ENCODE results near the gene PCDHB6.
"Not testable (repeated sequence)": the region's sequence is repeated elsewhere in the genome, so short reads cannot be mapped to it uniquely, and the experiment has no call there.

The PCDHB6 gene

GRCh38 chr5:141149812-141150211 lies at the start of gene PCDHB6:
TSS of gene PCDHB6 (plus strand) at chr5:141150057. CDS start at chr5:141150258, 201 bp downstream.
- DNase-seq, result no peak

DNA sequence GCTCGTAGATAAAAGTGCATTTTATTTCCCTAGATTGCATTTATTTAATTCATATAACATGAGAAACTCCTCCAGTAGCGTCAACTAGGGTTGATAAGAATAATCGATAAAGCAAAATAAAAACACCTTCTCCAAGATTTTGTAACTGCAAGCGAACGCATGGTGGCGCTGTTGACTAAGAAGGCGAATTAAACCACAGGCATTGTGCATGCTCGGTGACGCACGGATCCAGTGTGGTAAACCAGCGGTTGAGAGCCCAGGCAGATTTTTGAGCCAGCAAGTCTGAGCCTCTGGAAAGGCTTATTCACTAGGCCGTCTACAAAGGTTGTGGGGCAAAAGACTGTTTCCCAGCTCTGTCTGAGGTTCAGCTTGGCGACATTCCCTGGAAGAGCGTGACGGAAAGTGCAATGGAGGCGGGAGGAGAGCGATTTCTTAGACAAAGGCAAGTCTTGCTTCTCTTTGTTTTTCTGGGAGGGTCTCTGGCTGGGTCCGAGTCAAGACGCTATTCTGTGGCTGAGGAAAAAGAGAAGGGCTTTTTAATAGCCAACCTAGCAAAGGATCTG lies 49.5 kb upstream of the PCDHB6 start, which contains the start of gene PCDHB3:
TSS of gene PCDHB3 (plus strand) at position 231 of the 563 bp plus-strand sequence. CDS start at position 408, 177 bp downstream.
- no peak for DNase-seq

DNA sequence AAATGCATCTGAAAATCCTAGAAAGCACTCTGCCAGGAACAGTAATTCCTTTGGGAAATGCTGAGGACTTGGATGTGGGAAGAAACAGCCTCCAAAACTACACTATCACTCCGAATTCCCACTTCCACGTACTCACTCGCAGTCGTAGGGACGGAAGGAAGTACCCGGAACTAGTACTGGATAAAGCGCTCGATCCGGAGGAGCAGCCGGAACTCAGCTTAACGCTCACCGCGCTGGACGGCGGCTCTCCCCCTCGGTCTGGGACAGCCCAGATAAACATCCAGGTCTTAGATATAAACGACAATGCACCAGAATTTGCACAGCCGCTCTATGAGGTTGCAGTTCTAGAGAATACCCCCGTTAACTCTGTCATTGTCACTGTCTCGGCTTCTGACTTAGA lies 48.8 kb upstream of the PCDHB6 start:
- no peak for DNase-seq

DNA sequence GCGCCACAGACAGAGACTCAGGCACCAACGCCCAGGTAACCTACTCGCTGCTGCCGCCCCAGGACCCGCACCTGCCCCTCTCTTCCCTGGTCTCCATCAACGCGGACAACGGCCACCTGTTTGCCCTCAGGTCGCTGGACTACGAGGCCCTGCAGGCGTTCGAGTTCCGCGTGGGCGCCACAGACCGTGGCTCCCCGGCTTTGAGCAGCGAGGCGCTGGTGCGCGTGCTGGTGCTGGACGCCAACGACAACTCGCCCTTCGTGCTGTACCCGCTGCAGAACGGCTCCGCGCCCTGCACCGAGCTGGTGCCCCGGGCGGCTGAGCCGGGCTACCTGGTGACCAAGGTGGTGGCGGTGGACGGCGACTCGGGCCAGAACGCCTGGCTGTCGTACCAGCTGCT lies 47.8 kb upstream of the PCDHB6 start:
- DNase-seq, result not testable (repeated sequence)

GRCh38 chr5:141102471-141102870 lies 47.4 kb upstream of the PCDHB6 start:
- DNase-seq, result not testable (repeated sequence)

DNA sequence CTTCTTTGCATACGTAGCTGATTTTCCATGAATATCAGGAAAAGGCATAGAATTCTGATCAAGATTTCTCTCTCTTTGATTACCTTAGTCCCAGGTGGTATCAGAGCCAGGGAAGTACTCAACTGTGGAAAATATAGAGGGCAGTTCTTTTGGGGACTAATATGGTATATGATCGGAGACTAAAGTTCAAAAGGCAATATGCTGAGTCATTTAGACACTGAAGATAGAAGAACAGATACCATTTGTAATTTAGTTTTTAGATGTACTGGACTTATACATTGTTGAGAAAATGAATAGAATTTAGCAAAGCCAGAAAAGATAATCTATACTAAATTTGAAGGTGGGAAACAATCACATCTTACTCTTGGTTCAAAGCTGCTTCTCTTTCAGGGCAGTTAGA lies 44.5 kb upstream of the PCDHB6 start:
- no peak for DNase-seq

DNA sequence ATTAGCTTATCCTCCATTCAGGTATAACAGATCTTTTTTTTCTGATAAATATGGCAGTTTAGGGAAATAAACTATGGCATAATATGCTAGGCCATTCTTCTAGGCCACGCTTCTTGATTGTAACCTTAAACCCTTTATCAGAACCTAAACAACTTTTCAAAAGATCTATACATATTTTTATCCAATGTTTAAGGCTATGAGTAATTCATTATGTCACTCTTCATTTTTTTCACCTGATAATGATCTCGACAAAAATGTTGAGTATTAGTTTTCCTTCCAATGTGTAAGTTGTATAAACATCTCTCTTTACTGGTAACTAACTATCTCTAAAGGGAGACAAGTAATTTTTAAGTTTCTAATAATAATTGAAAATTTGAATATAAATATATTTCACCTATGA lies 30.6 kb upstream of the PCDHB6 start:
- no peak for DNase-seq

DNA sequence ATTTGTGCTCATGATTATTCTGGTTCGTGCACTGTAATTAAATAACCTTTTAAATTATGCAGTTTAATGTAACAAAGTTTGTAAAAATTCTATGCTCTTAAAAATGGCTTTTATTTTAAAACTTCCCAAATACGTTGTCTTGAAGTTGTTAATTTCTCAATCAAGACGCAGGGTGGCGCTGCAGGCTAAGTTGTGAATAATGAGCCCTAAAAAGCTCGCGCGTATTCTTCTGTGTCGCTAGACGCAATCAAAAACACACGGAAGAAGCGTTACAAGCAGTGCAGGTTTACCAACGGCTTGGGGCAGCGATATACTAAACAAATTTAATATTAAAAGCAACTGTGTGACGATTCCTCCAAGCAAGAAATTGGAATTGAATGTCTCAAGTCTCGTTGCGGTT lies 28.3 kb upstream of the PCDHB6 start, which contains the start of gene PCDHB4:
TSS of gene PCDHB4 (plus strand) at position 256 of the 400 bp plus-strand sequence. CDS start 181 bp downstream, outside the sequence.
- no peak for DNase-seq

DNA sequence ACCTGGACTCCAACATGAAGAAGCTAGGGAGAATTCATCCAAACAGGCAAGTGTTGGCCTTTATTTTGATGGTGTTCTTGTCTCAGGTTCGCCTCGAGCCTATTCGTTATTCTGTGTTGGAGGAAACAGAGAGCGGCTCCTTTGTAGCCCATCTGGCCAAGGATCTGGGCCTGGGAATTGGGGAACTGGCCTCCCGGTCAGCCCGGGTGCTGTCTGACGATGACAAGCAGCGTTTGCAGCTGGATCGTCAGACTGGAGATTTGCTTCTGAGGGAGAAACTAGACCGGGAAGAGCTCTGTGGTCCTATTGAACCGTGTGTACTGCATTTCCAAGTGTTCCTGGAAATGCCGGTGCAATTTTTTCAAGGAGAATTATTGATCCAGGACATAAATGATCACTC lies 27.9 kb upstream of the PCDHB6 start:
- DNase-seq, result no peak

DNA sequence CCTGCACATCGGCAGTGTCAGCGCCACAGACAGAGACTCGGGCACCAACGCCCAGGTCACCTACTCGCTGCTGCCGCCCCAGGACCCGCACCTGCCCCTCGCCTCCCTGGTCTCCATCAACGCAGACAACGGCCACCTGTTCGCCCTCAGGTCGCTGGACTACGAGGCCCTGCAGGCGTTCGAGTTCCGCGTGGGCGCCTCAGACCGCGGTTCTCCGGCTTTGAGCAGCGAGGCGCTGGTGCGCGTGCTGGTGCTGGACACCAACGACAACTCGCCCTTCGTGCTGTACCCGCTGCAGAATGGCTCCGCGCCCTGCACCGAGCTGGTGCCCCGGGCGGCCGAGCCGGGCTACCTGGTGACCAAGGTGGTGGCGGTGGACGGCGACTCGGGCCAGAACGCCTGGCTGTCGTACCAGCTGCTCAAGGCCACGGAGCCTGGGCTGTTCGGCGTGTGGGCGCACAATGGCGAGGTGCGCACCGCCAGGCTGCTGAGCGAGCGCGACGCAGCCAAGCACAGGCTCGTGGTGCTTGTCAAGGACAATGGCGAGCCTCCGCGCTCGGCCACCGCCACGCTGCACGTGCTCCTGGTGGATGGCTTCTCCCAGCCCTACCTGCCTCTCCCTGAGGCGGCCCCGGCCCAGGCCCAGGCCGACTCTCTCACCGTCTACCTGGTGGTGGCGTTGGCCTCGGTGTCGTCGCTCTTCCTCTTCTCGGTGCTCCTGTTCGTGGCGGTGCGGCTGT lies 26.3 kb upstream of the PCDHB6 start:
- not testable (repeated sequence) for DNase-seq

- no peak for DNase-seq
These were observed 22.6 kb upstream of the PCDHB6 start for GRCh38 chr5:141127305-141127704.

DNA sequence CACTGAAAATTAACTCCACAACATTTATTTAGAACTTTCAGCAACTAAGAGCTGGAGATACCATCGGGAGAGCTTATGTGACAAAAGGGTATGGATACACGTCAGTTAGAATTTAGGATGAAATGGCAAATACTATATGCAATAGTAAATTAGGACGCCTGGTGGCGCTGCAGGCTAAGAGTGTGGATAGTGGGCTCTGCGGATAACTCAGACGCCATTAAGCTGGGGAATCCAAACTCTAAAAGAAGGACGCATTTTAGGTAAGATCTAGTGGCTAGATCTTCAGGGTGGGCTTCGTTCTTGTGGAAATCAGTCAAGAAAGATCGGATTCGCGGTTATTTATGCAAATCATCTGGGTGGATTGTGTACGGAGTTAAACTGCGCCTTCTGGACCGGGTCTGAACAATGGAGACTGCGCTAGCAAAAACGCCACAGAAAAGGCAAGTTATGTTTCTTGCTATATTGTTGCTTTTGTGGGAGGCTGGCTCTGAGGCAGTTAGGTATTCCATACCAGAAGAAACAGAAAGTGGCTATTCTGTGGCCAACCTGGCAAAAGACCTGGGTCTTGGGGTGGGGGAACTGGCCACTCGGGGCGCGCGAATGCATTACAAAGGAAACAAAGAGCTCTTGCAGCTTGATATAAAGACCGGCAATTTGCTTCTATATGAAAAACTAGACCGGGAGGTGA lies 14.7 kb upstream of the PCDHB6 start, which contains the start of gene PCDHB5:
TSS of gene PCDHB5 (plus strand) at position 177 of the 688 bp plus-strand sequence. CDS start at position 406, 229 bp downstream.
- peak; percentile 52 for DNase-seq

DNA sequence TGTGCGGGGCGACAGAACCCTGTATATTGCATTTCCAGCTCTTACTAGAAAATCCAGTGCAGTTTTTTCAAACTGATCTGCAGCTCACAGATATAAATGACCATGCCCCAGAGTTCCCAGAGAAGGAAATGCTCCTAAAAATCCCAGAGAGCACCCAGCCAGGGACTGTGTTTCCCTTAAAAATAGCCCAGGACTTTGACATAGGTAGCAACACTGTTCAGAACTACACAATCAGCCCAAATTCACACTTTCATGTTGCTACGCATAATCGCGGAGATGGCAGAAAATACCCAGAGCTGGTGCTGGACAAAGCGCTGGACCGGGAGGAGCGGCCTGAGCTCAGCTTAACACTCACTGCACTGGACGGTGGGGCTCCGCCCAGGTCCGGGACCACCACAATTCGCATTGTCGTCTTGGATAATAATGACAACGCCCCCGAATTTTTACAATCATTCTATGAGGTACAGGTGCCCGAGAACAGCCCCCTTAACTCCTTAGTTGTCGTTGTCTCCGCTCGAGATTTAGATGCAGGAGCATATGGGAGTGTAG lies 14.1 kb upstream of the PCDHB6 start:
- no peak for DNase-seq

GRCh38 chr5:141137346-141137745 lies 12.5 kb upstream of the PCDHB6 start:
- DNase-seq, result not testable (repeated sequence)

DNA sequence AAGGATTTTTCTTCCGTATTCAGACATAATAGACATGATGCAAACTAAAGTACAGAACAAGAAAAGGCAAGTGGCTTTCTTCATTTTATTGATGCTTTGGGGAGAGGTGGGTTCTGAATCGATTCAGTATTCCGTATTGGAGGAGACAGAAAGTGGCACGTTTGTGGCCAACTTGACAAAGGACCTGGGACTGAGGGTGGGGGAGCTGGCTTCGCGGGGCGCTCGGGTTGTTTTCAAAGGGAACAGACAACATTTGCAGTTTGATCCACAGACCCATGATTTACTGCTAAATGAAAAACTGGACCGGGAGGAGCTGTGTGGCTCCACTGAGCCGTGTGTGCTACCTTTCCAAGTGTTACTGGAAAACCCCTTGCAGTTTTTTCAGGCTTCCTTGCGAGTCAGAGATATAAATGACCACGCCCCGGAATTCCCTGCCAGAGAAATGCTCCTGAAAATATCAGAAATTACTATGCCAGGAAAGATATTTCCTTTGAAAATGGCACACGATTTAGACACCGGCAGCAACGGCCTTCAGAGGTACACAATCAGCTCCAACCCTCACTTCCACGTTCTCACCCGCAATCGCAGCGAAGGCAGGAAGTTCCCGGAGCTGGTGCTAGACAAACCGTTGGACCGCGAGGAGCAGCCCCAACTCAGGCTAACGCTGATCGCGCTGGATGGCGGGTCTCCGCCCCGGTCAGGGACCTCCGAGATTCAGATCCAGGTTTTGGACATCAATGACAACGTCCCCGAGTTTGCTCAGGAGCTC lies 551 bp downstream of the PCDHB6 start:
- DNase-seq, result no peak

DNA sequence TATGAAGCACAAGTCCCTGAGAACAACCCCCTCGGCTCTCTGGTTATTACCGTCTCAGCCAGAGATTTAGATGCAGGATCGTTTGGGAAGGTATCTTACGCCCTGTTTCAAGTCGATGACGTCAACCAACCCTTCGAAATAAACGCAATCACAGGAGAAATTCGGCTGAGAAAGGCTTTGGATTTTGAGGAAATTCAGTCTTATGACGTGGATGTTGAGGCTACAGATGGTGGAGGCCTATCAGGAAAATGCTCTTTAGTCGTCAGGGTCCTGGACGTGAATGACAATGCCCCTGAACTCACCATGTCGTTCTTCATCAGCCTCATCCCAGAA lies 1.1 kb downstream of the PCDHB6 start:
- no peak for DNase-seq

GRCh38 chr5:141151632-141152031 lies 1.8 kb downstream of the PCDHB6 start:
- DNase-seq, result not testable (repeated sequence)

- not testable (repeated sequence) for DNase-seq
These were observed 2.2 kb downstream of the PCDHB6 start for GRCh38 chr5:141152096-141152495.

GRCh38 chr5:141155540-141156374 lies 5.9 kb downstream of the PCDHB6 start:
- DNase-seq, result no peak

- not testable (repeated sequence) for DNase-seq
These were observed 7.5 kb downstream of the PCDHB6 start for GRCh38 chr5:141157356-141157755.

GRCh38 chr5:141157901-141158300 lies 8.0 kb downstream of the PCDHB6 start:
- not testable (repeated sequence) for DNase-seq
